ENCODE data around the gene SETD9.

SETD9 gene

DNA sequence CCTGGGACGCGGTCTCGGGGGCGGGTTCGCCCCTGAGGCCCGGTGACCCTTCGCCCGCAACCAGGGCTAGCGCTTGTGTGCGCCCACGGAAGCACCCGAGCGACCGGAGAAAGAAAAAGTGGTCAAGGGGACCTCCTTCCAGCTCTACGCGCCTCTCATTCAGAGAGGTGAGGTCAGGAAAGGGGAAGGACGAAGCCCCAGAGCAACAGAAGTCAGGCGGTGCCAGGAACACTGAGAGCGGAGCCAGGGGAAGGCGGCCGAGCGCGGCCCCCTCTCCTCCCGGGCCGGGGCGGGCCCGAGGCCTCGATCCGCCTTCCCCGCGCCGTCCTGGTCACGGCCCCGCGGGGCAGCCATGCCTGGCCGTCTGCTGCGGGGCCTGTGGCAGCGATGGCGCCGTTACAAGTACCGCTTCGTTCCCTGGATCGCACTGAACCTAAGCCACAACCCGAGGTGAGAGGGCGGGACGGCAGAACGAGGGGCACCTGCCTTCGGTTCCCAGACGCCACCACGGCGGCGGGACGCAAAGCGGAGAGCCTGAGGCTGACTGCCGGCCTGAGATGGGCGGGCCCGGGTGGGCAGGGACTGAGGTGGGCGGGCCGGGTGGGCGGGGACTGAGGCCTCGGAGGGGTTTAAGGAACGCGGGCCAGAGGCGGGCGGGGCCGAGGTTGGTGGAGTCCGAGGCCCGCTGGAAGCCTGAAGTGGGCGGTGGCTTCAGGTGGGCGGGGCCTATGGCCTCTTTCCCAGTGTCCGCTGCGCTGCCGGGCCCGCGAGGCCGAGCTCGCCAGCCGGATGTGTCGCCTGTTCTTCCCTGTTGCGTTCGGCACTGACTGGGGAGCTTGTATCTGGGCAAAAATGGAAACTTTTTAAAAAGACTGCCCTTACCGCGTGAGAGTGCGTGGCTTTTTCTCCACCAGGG, at the start of gene SETD9:
Gene SETD9, plus strand, starts transcription at position 303 of the 916 bp plus-strand sequence. Its CDS starts 50 bp downstream, at position 353.
- peak; percentile 99 for DNase-seq (ENCODE audit: low spot score)

DNA sequence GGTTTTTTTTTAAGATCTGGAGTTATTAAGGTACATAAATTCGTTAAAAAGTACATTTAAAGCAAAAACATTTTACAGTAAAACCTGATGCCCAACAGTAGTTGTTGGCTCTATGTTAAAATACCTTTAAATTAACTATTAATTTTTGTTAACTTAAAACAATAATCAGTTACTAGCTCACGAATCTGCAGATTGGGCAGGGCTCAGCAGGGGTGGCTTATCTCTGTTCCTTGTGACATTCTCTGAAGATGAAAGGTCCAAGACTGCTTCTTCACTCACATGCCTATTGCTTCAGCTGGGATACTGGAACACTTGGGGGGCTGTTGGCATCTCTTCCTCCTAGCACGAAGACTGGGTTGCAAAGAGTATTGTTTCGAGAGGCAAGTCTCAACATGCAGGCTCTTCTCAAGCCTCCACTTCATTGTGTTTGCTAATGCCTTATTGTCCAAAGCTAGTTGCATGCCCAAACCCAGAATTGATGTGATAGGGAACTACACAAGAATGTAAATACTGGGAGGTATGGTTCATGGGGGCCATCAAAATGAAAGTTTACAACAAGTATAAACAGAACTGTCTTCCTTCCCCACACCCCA, 47.4 kb upstream of the SETD9 start:
- no peak for DNase-seq (ENCODE audit: low spot score)

DNA sequence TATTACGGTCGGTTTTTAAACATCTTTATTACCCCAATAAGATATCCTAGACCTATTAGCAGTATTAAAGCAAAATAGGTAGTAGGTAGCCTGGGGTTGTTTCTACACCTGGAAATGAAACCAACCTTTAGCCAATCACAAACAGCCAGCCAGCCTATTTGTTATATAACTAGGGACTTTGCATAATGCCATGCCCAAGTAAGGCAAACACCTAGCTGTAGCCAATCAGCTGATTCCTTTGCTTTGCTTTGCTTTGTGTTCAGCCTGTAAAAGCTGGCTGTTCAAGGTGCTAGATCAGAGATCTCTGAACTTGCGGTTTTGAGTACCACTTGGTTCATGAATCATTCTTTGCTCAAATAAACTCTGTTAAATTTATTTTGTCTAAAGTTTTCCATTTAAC, 46.5 kb upstream of the SETD9 start:
- DNase-seq (ENCODE audit: low spot score), result no peak

GRCh38 chr5:56871777-56872176, 37.6 kb upstream of the SETD9 start:
- DNase-seq (ENCODE audit: low spot score), result no peak

- DNase-seq (ENCODE audit: low spot score), result no peak
Measured at GRCh38 chr5:56873056-56873455, 36.3 kb upstream of the SETD9 start.

GRCh38 chr5:56876327-56876726, 33.1 kb upstream of the SETD9 start:
- no peak for DNase-seq (ENCODE audit: low spot score)

GRCh38 chr5:56881571-56881970, 27.8 kb upstream of the SETD9 start:
- no peak for DNase-seq (ENCODE audit: low spot score)

DNA sequence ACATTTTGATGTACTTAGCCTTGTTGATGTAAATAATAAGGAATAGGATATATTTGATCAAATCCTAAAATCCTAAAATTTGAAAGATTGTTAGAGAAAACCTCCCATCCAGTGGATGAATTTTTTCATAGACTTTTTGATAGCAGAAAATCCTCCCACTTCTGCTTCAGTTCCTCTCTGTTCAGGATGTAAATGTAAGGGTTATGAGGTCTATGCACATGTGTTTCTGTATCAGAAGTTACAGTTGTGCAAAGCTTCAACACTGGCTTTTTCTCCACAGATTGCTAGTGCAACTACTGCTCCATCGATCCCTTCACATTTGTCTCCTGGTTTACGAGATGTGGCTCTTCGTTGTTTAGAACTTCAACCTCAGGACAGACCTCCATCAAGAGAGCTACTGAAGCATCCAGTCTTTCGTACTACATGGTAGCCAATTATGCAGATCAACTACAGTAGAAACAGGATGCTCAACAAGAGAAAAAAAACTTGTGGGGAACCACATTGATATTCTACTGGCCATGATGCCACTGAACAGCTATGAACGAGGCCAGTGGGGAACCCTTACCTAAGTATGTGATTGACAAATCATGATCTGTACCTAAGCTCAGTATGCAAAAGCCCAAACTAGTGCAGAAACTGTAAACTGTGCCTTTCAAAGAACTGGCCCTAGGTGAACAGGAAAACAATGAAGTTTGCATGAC, 16.0 kb upstream of the SETD9 start:
- no peak for DNase-seq (ENCODE audit: low spot score)

DNA sequence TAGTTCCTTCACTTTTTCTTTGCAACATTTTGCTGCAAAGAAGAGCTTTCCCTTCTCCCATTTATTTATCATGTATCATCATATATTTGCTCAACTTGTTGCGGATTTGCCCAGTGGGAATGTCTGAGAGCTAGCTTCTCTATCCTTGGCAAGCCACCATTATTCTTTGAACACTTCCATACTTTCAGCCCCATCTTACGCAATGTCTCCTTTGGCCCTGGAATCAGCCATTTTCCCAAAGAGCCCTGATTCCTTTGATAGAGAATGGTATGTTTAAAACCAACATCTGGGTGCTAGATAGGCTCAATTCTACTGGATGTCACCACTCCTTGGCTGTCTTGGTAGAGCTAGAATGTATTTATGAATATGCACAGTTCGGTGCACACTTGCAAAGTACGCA, 12.6 kb upstream of the SETD9 start:
- no peak for DNase-seq (ENCODE audit: low spot score)

GRCh38 chr5:56898213-56898612, 11.2 kb upstream of the SETD9 start:
- no peak for DNase-seq (ENCODE audit: low spot score)

DNA sequence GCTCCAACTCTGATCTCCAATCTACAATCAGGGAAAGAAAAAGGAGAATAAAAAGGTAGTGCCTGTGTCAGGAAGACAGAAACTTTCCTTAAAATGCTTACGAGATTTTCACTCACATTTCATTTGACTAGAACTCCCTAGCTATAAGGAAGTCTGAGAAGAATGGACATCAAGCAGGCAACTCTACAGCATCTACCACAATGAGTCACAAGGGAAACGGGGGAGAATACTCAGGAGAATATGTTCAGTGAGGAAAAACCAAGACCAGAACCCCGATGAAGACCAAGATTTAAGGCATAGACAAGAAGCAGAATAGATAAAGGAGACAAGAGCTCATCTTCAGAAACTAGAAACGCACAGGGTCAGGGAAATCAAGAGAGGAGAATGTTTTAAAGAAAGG, 9.0 kb upstream of the SETD9 start:
- peak; percentile 27 for DNase-seq (ENCODE audit: low spot score)

DNA sequence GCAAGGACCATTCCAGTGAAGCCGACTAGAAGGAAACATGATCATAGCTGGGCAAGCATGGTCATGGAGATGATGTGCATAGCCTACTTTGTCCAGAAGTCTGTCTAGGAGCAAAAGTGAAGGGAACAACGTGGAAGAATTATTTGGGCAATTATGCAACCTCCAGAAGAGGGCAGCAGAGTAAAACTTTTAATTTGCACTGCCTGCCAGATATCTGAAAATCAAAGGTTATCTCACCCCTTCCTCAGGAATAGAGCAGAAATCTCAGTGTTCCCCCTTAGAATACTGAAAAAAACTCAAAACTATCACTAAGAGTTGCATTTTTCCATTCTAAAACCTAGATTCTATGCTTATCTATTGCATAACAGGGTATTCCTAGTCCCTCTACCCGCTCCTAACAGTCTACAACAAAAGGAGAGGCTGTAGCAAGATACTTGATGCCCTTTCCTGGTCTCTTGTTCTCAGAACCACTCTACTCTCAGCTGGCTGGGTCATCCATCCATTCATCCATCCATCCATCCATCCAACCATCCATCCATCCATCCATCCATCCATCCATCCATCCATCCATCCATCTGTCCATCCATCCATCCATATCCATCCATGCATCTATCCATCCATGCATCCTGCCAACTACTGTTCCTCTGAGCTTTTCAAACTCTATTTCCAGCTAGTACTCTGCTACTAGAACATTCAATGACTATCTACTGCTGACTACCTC, 8.4 kb upstream of the SETD9 start:
- peak; percentile 62 for DNase-seq (ENCODE audit: low spot score)

GRCh38 chr5:56908942-56909293, 478 bp upstream of the SETD9 start:
- DNase-seq (ENCODE audit: low spot score), result peak; percentile 85

- DNase-seq (ENCODE audit: low spot score), result peak; percentile 50
Measured at GRCh38 chr5:56910210-56910965, 992 bp downstream of the SETD9 start.

DNA sequence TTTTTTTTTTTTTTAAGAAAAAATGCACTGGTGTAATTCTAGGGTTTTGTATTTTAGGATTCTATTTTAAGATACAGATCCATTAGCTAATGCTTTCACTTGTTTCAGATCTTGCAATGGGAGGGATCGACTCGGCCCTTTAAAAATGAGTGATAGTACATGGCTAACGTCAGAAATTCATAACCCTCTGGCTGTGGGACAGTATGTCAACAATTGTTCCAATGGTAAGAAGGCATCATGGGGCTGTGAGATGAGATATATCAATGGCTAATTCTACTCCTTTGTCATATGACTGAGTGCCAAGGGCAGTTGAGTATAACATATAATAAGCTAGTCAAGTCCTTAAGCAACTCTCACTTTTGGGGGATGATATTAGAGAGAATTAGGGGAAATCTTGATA, 4.4 kb downstream of the SETD9 start:
- DNase-seq (ENCODE audit: low spot score), result no peak

DNA sequence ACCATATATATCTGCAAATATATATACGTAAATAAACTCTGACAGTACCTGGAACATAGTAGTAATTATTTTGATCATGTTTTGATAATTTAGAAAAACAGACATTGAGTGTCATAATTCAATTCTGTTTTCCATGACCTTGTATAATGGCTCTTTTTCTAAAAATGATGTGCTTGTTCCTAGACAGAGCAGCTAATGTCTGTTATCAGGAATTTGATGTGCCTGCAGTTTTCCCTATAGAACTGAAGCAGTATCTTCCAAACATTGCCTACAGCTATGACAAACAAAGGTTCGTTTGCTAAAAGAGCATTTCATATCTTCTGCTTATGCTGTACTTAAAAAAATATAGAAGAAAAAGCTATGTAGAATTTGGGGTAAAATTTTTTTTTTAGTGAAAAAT, 5.3 kb downstream of the SETD9 start:
- no peak for DNase-seq (ENCODE audit: low spot score)

DNA sequence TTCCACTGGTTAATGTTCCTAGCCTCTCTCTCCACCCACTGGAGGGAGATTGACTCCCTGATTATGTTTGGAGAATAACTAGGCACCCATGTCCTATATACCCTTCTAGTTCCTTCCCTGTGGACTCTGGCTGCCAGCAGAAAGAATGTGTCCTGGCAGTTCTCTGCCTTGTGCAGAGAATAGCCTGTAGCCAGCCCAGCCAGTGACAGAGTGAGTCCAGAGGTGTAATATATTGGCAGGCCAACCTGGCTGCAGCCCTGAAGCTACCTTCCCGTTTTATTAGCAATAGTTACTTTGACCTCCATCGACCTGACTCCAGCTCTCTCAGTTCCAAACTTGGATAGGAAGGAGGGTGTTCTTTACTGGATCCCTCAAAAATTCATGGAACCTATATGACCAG, 8.1 kb downstream of the SETD9 start:
- no peak for DNase-seq (ENCODE audit: low spot score)

- DNase-seq (ENCODE audit: low spot score), result no peak
Measured at GRCh38 chr5:56918054-56918453, 8.7 kb downstream of the SETD9 start.

- no peak for DNase-seq (ENCODE audit: low spot score)
Measured at GRCh38 chr5:56919942-56920662, 10.7 kb downstream of the SETD9 start.

- DNase-seq (ENCODE audit: low spot score), result no peak
Measured at GRCh38 chr5:56922922-56923321, 13.5 kb downstream of the SETD9 start.

DNA sequence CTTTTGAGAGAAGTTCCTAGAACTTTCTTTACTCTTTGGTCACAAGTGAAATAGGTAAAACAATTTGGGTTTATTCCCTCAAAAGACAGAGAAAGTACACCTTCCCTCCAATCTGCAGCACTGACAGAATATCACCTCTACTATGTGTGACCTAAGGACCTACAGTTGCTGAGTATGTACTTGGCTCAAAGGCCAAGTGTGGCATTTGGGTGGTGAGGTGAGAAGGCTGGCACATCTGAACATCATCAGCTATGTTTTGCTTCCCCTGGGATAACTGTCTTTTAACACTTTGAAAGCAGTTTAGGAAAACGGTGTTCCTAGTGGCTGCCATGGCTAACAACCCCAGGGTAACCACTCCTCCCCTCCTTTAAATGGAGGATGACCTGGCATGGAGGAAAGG, 24.9 kb downstream of the SETD9 start:
- no peak for DNase-seq (ENCODE audit: low spot score)
